Measurements from ENCODE around the gene ATAT1. TPM values are rescaled to one million over a fixed set of nuclear protein-coding genes. Genes with fewer than 3 reads are reported as not detected.

Gene ATAT1
- total and polyA plus RNA-seq, 2 of the 13 experiments (the other 11 are each of a cell fraction or from before 2014, with no cell fraction given) = 9.2 to 23.6 TPM

GRCh38 chr6:30678964-30679726, 52.5 kb downstream of the ATAT1 start (continued):
- TF ChIP-seq ZNF710 (CRISPR knock-in tag; IDR thresholded peaks at IDR 0.05; ENCODE audit: borderline replicate concordance) (peak; percentile 81), RBM22 (optimal IDR thresholded peaks at IDR 0.05; ENCODE audit: low read length) (no peak), ZNF574 (CRISPR knock-in tag; IDR thresholded peaks at IDR 0.05) (peak; percentile 94), ZNF407 (CRISPR knock-in tag; IDR thresholded peaks at IDR 0.05; ENCODE audit: not compliant biosample characterization) (no peak), CENPT (CRISPR knock-in tag; IDR thresholded peaks at IDR 0.05; ENCODE audit: low read depth) (no peak), GATAD2A (CRISPR knock-in tag; IDR thresholded peaks at IDR 0.05) (no peak; the same call in 1 of the 2 replicates), THYN1 (CRISPR knock-in tag; IDR thresholded peaks at IDR 0.05; ENCODE audit: borderline replicate concordance, low read depth) (0 out of 2 replicates have a peak, but pooled peaks have one; percentile 77), ZBED4 (CRISPR knock-in tag; IDR thresholded peaks at IDR 0.05; ENCODE audit: borderline replicate concordance) (peak; percentile 30; the same call in 1 of the 2 replicates), NR2F6 (IDR thresholded peaks at IDR 0.05) (no peak), NR2F6 (CRISPR knock-in tag; IDR thresholded peaks at IDR 0.05) (peak; percentile 55; the same call in 1 of the 2 replicates), HMG20A (CRISPR knock-in tag; IDR thresholded peaks at IDR 0.05; ENCODE audit: borderline replicate concordance) (no peak)
